HuH-7.5 (cell line): ENCODE data around the gene TPRA1.

Source experiments
- DNase-seq: peaks from one replicate; pipeline ENCODE4 v3.0.0; 2011; ENCODE audit warnings: low spot score

The TPRA1 gene

GRCh38 chr3:127560051-127560787 is 30.3 kb downstream of the TPRA1 start:
- no peak for DNase-seq

- no peak for DNase-seq
These were observed 34.0 kb downstream of the TPRA1 start for GRCh38 chr3:127556565-127556964.

DNA sequence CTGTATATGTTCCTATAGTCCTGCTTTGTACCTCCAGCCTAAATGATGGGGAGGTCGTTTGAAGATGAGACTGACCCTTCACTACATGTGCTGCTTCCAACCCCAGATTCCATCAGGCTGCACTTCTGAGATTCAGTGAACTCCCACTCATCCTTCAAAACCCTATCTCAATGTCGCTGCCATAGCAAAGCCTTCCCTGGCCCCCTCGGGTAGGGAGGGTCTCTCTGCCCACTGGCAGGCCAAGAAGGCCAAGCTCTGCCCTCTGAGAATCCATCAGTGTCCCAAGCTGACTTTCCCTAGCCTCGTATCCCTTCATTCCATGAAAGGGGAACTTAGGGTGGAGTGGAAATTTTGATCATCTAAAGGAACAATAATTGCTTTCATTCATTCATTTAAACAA is 35.4 kb downstream of the TPRA1 start:
- no peak for DNase-seq

- no peak for DNase-seq
These were observed 38.5 kb downstream of the TPRA1 start for GRCh38 chr3:127552038-127552437.

GRCh38 chr3:127551178-127551577 is 39.4 kb downstream of the TPRA1 start:
- no peak for DNase-seq

DNA sequence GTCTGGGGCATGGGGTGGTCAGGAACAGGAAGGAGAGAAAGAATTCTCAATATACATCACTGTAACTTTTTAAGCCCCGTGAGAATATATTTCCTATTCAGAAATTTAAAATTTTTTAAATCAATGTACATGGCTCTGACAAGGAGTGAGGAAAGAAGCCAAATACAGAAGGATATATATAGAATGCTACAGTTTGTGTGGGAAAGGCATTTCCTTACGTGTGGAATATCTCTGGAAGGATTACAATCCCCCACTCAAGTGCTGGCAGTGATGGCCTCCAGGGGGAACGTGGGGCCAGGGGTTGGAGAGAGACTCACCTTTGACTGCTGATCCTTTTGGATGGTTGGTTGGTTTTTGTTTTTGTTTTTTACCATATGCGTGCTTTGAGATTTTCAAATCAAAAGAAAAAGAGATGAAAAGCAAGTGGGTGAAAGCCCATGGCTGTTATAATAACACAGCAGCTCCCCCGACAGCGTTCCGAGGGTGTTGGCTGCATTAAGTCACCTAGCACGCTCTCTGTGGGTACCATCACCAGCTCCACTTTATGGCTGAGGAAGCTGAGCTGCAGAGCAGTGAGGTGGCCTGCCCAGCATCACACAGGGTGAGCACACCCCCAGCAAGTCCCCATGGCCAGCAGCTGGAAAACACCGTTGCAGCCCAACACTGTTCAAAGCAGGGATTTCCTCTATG is 39.9 kb downstream of the TPRA1 start:
- no peak for DNase-seq

DNA sequence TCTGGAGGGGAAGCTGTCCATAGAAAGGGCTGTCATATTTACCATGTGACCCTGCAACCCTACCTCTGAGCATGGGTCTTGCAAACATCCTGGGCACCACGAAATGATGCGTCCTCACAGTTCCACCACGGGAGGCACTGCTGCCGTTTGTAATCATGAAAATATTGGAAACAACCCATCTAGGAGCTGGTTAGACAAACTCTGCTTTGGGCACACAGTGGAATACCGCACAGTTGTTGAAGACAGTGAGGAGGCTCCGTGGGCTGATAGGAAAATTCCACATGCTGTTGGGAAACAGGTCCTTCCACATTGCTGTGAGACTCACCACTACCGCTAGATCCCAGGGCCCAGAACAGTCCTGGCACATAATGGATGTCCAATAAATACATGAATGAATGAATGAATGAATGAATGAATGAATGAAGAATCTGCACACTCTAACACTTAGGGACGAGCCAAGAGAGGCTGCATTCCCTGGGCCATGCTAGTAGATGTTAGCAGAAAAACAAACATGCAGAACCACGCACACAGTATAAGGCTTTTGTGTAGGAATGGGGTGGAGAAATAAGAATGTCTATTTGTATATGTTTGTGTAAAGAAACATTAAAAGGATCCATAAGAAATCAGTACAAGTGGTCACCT is 40.6 kb downstream of the TPRA1 start:
- DNase-seq: no peak

- peak; percentile 88 for DNase-seq
These were observed 42.5 kb downstream of the TPRA1 start for GRCh38 chr3:127547761-127548605.

DNA sequence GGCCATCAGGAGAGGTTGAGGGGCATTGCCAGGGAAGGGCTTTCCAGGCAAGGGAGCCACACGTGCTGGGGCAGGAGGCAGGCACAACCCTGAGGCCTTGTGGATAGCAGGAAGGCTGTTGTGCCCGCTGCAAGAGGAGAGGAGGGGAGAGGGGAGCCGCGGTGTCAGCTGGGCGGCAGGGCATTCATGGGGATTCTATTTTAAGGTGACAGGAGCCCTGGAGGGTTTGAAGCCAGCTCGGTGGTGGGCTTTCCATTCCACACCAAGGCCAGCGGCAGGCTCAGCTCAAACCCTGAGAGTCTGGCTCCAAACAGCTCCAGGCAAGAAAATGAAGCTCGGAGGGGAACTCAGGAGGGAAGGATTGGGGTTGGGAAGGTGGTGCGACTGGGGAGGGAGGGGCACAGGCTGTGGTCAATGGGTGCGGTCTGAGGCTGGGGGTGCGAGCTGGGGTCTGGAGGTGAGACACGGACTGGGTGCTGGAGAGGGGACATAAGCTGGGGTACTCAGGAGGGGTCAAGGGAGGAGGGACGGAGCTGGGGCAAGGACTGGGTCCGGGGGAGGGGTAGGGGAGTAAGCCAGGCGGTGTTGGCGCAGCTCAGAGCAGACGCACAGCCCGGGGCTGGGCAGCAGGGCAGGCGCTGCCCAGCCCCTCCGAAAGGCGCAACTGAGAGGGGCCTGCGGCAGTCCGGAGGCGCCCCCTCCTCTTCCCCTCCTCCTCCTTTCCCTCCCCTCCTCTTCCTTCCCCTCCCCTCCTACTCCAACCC is 43.4 kb downstream of the TPRA1 start:
- DNase-seq: no peak

DNA sequence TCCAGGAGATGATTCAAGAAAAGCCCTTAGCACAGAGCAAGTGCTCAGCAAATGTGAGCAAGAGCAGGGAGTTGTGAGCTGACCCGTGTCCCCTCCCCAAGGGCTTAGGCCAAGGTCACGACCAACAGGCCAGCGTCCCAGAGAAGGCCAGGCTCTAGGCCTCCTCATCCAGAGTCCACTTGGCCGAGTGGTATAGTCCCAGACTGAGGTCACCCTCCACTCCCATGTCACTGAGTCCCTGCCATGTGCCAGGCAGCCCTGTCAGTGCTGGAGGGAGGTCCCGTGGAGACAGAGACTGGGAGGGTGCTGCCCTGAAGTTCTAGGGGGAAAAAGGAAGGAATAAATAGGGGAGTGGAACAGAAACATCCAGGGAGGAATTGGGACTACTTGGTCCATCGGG is 44.0 kb downstream of the TPRA1 start:
- DNase-seq: no peak

- DNase-seq: no peak
These were observed 44.6 kb downstream of the TPRA1 start for GRCh38 chr3:127545711-127546457.

- DNase-seq: no peak
These were observed 45.3 kb downstream of the TPRA1 start for GRCh38 chr3:127545216-127545615.

DNA sequence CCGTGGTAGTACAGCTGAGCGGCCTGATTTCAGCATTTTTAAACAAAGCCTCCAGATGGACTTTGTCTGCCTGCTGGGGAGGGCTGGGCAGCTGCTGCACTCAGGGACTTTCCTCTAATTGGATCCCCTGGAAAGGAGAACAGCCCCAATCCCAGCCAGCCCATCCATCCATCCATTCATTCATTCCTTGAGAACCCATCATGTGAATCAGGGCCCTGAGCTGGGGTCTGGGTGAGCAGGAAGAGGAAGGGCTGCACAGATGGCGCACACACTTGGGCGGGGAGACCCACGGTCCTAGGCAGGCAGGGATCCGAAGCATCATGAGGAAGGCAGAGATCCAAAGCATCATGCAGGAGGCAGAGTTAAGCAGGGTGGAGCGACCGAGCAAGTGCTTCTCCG is 45.7 kb downstream of the TPRA1 start:
- DNase-seq: no peak

DNA sequence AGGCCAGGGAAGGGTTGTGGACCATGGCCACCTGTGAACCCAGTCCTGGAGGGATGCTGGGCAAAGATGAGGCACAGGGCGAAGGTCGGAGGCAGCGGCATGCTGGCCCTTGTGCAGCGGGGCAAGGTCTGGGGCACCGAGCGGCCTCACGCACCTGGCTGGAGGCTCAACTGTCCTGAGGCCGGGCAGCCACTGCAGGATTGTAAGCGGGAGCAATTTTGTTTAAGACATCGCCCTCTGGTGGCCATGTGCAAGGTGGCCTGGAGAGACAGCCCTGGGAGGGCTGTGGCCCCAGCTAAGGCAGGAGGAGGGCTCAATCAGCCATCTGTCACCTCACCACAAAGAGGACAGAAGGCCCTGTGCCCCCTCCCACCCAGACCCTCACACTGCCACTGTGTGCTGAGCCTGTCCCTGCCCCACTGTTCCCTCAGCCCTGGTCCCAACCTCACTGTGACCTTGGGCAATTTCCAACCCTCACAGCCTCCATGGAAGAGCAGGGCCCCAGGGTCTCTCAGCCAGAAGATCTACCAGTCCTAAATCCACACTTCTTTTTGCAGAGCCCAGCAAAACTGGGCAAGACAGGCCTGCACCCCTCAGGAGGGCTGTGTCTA is 46.2 kb downstream of the TPRA1 start:
- peak; percentile 94 for DNase-seq

DNA sequence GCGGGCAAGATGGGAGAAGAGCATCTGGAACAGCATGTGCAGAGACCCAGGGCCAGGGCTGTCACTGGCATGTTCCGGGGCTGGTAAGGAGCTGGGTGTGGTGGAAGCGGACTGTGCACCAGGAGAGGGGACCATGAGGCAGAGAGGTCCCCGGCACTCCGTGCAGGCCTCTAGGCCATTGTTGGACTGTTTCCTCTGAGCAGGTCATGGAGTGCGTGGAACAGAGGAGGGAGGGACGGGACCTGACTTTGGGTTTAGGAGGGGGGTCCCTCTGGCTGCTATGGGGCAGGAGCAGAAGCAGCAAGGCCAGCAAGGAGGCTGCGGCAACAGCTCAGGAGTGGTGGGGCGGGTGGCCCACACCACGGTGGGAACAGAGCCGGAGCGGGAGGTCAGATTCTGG is 47.1 kb downstream of the TPRA1 start:
- no peak for DNase-seq

GRCh38 chr3:127542441-127542952 is 48.0 kb downstream of the TPRA1 start:
- no peak for DNase-seq

- DNase-seq: no peak
These were observed 49.2 kb downstream of the TPRA1 start for GRCh38 chr3:127541320-127541719.

DNA sequence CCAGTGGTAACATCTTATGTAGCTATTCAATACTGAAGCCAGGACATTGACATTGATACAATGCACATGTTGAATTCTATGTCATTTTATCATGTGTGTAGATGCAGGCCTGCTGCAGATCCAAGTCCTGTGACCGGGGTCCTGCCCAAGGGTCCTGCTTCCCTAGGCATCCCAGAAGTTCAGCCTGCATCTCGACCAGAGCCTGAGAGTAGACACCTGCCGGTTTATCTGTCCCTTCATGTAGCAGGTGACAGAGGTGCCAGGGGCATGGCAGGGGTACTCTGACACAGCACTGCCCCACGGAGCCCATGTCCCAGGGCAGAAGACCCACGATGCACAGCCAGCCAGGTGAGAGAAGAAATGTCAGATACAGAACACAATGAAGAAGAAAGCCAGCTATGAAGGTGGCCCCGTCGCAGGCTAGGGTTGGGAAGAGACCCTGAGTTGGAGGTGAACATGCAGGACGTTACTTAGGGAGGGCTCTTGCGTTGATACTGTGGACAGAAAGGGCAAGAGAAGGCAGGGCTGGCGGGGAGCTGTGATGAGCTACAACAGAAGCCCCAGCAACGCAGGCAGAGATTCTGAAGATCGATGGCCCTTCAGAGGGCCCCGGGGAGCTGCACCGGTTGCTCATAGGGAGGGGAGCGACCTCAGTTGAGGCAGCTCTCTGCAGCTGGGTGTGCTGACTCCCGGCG is 51.0 kb downstream of the TPRA1 start:
- no peak for DNase-seq

DNA sequence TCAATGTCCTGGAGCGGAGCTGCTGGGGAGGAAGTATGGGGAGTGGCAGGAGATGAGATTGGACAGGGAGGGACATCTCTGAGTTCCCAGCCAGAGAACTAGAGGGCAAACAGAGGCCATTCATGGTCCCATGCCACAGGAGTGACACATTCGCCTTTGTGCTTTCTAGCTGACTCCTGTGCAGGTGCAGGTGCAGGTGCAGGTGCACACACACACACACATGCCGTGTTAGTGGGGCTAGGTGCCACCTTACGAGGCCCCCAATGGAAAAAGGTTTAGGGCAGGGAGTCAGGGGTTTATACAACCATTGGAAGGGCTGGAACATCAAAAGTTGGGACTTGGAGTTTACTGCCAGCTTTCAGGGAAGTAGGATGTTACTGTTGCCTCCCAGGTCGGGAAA is 52.0 kb downstream of the TPRA1 start:
- DNase-seq: no peak
